GM12801 (cell line): ENCODE data around the gene STING1.

Experiments
- CTCF ChIP-seq: IDR thresholded peaks from one replicate; pipeline ENCODE4 v1.5.1; 2011; ENCODE audit warnings: control low read depth; ENCODE audit not compliant: insufficient read length; ENCODE audit errors: extremely low read depth

Gene STING1

GRCh38 chr5:139492700-139493192 lies 10.2 kb upstream of the STING1 start:
- no peak for TF ChIP-seq CTCF

- TF ChIP-seq CTCF: no peak
Measured at GRCh38 chr5:139488260-139488659, 5.7 kb upstream of the STING1 start.

- no peak for TF ChIP-seq CTCF
Measured at GRCh38 chr5:139486201-139486600, 3.6 kb upstream of the STING1 start.

DNA sequence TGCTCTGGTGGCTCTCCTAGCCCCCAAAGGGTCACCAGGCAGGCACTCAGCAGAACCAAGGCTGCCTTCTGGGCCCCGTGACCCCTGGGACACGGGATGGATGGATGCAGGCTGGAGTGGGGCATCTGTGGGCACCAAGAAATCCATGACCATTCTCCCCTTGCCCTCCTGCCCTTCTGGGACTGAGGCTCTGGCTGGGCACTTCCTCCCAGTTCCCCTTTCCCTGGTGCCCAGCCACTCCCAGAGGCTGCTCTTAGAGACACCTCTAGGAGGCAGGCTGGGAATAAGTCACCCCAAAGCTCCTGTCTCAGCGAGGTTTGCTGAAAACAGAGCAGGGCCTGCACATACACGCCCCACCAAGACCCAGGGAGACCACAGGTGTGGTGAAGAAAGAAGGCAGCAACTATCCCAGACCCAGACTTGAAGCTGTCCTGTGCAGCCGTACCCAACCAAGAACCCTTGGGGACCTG lies 943 bp downstream of the STING1 start:
- no peak for TF ChIP-seq CTCF

DNA sequence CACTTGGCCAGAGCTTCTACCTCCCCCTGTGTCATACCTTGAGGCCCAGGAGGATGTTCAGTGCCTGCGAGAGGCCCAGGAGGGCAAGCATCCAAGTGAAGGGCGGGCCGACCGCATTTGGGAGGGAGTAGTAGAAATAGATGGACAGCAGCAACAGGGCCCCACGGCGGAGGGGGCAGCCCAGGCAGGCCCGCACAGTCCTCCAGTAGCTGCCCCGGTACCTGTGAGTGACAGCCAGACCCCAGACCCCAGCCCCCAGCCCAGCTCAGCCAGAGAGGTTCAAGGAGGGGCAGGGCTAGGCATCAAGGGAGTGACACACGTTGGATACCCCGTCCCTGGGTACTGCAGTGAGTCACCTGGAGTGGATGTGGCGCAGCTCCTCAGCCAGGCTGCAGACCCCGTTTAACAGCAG lies 1.4 kb downstream of the STING1 start:
- no peak for TF ChIP-seq CTCF

GRCh38 chr5:139475865-139476617 lies 6.5 kb downstream of the STING1 start:
- TF ChIP-seq CTCF: no peak

GRCh38 chr5:139474890-139475791 lies 7.4 kb downstream of the STING1 start:
- TF ChIP-seq CTCF: no peak
